GM19455 (cell line): ENCODE results near the gene DNPEP.
"Not testable (repeated sequence)": the region's sequence is repeated elsewhere in the genome, so short reads cannot be mapped to it uniquely, and the experiment has no call there.

Experiments used
- ATAC-seq: cut with Tn5 transposase; IDR thresholded peaks from one replicate; pipeline ENCODE4 v1.9.1; 2021; ENCODE audit not compliant: unreplicated experiment

The DNPEP gene

GRCh38 chr2:219402665-219403515 is 15.2 kb upstream of the DNPEP start:
- ATAC-seq, result peak; percentile 81

- no peak for ATAC-seq
Measured at GRCh38 chr2:219401606-219402005, 13.9 kb upstream of the DNPEP start.

- ATAC-seq, result no peak
Measured at GRCh38 chr2:219400562-219400961, 12.8 kb upstream of the DNPEP start.

GRCh38 chr2:219399716-219400478 is 12.2 kb upstream of the DNPEP start:
- no peak for ATAC-seq

GRCh38 chr2:219398721-219399363 is 11.1 kb upstream of the DNPEP start:
- ATAC-seq, result no peak

GRCh38 chr2:219396863-219397457 is 9.2 kb upstream of the DNPEP start:
- ATAC-seq, result no peak

GRCh38 chr2:219395609-219396008 is 7.9 kb upstream of the DNPEP start:
- no peak for ATAC-seq

GRCh38 chr2:219395056-219395455 is 7.3 kb upstream of the DNPEP start:
- not testable (repeated sequence) for ATAC-seq

GRCh38 chr2:219392754-219393153 is 5.0 kb upstream of the DNPEP start:
- ATAC-seq, result no peak

GRCh38 chr2:219388907-219389156 is 1.1 kb upstream of the DNPEP start:
- ATAC-seq, result no peak

GRCh38 chr2:219388121-219388906 is 602 bp upstream of the DNPEP start:
- ATAC-seq, result peak; percentile 78

- ATAC-seq, result no peak
Measured at GRCh38 chr2:219386532-219387280, 1.0 kb downstream of the DNPEP start.

- no peak for ATAC-seq
Measured at GRCh38 chr2:219385958-219386520, 1.7 kb downstream of the DNPEP start.

- no peak for ATAC-seq
Measured at GRCh38 chr2:219384859-219385258, 2.9 kb downstream of the DNPEP start.

- no peak for ATAC-seq
Measured at GRCh38 chr2:219384083-219384713, 3.5 kb downstream of the DNPEP start.

- ATAC-seq, result no peak
Measured at GRCh38 chr2:219381448-219381847, 6.3 kb downstream of the DNPEP start.

GRCh38 chr2:219380926-219381325 is 6.8 kb downstream of the DNPEP start:
- ATAC-seq, result no peak

GRCh38 chr2:219378163-219378851 is 9.4 kb downstream of the DNPEP start:
- no peak for ATAC-seq

GRCh38 chr2:219369447-219369861 is 18.3 kb downstream of the DNPEP start:
- no peak for ATAC-seq
